Activated T-helper 1 cell treated with Interleukin-2 at 50 U/mL for 16 hours (primary cell): Measurements from ENCODE around the gene SFMBT1.
"Not testable (repeated sequence)": the region's sequence is repeated elsewhere in the genome, so short reads cannot be mapped to it uniquely, and the experiment has no call there.

Experiments
- DNase-seq: peaks from one replicate; pipeline ENCODE4 v3.0.0-alpha.2; 2020; ENCODE audit warnings: low read depth

The SFMBT1 gene

GRCh38 chr3:53072653-53073552 is 27.0 kb upstream of the SFMBT1 start:
- DNase-seq, result peak; percentile 77

- no peak for DNase-seq
These were observed 26.1 kb upstream of the SFMBT1 start for GRCh38 chr3:53071882-53072431.

- DNase-seq, result no peak
These were observed 23.7 kb upstream of the SFMBT1 start for GRCh38 chr3:53069422-53070068.

GRCh38 chr3:53068176-53068575 is 22.3 kb upstream of the SFMBT1 start:
- DNase-seq, result no peak

- DNase-seq, result no peak
These were observed 21.7 kb upstream of the SFMBT1 start for GRCh38 chr3:53067567-53067966.

GRCh38 chr3:53065841-53066480 is 20.1 kb upstream of the SFMBT1 start:
- DNase-seq, result no peak

- DNase-seq, result no peak
These were observed 17.0 kb upstream of the SFMBT1 start for GRCh38 chr3:53062905-53063304.

- DNase-seq, result no peak
These were observed 10.6 kb upstream of the SFMBT1 start for GRCh38 chr3:53056442-53056841.

- not testable (repeated sequence) for DNase-seq
These were observed 8.4 kb upstream of the SFMBT1 start for GRCh38 chr3:53054233-53054632.

- DNase-seq, result no peak
These were observed 6.1 kb upstream of the SFMBT1 start for GRCh38 chr3:53051929-53052328.

- no peak for DNase-seq
These were observed 4.1 kb upstream of the SFMBT1 start for GRCh38 chr3:53049987-53050386.

GRCh38 chr3:53046171-53047170 is 598 bp upstream of the SFMBT1 start:
- peak; percentile 57 for DNase-seq

- peak; percentile 63 for DNase-seq
These were observed 959 bp downstream of the SFMBT1 start for GRCh38 chr3:53044711-53045517.

- DNase-seq, result no peak
These were observed 1.5 kb downstream of the SFMBT1 start for GRCh38 chr3:53044371-53044710.

GRCh38 chr3:53043738-53044137 is 2.1 kb downstream of the SFMBT1 start:
- DNase-seq, result no peak

GRCh38 chr3:53042651-53043050 is 3.2 kb downstream of the SFMBT1 start:
- DNase-seq, result no peak

GRCh38 chr3:53040351-53040820 is 5.5 kb downstream of the SFMBT1 start:
- no peak for DNase-seq

GRCh38 chr3:53039376-53039752 is 6.5 kb downstream of the SFMBT1 start:
- no peak for DNase-seq

- DNase-seq, result no peak
These were observed 7.0 kb downstream of the SFMBT1 start for GRCh38 chr3:53038679-53039375.
